ENCODE measurements around the gene HDAC4. TPM values are rescaled to one million over a fixed set of nuclear protein-coding genes. Genes with fewer than 3 reads are reported as not detected.

Gene HDAC4
- total RNA-seq, 2 donors from 2014 or later = 8.1 to 20.1 TPM

GRCh38 chr2:239035997-239036731 is 364.7 kb downstream of the HDAC4 start:
- Histone ChIP-seq H3K27me3 (no peaks in the 10 kb centered on the region), H3K4me1 (peaks cover 0 to 4% of the 10 kb centered on the region in 2 donors), H3K9me3 (no peaks in the 10 kb centered on the region), H3K4me3 (no peak overlapping the region), H3K27ac (no peak overlapping the region), H3K36me3 (no peaks in the 10 kb centered on the region)
- TF ChIP-seq CTCF (IDR thresholded peaks at IDR 0.05) = no peak
- no peak for DNase-seq (ENCODE audit: low spot score)

- H3K4me1 ChIP-seq = peaks cover 0 to 4% of the 10 kb centered on the region in 2 donors
- H3K36me3 ChIP-seq = no peaks in the 10 kb centered on the region
- no peak overlapping the region for H3K4me3 ChIP-seq
- H3K27ac ChIP-seq = no peak overlapping the region
- no peaks in the 10 kb centered on the region for H3K27me3 ChIP-seq
- DNase-seq (ENCODE audit: low spot score) = no peak
- peak; percentile 95 to 99 for TF ChIP-seq CTCF (IDR thresholded peaks at IDR 0.05)
- no peaks in the 10 kb centered on the region for H3K9me3 ChIP-seq
These were observed 365.4 kb downstream of the HDAC4 start for GRCh38 chr2:239035361-239035814.

- Histone ChIP-seq H3K27me3 (no peaks in the 10 kb centered on the region), H3K4me1 (peaks cover 0 to 4% of the 10 kb centered on the region in 2 donors), H3K4me3 (no peak overlapping the region), H3K9me3 (no peaks in the 10 kb centered on the region), H3K27ac (no peak overlapping the region), H3K36me3 (no peaks in the 10 kb centered on the region)
- no peak for TF ChIP-seq CTCF (IDR thresholded peaks at IDR 0.05)
- no peak for DNase-seq (ENCODE audit: low spot score)
These were observed 366.1 kb downstream of the HDAC4 start for GRCh38 chr2:239034561-239035341.

- no peak for TF ChIP-seq CTCF (IDR thresholded peaks at IDR 0.05)
- Histone ChIP-seq H3K36me3 (no peaks in the 10 kb centered on the region), H3K27me3 (no peaks in the 10 kb centered on the region), H3K4me1 (peaks cover 0 to 4% of the 10 kb centered on the region in 2 donors), H3K27ac (no peak overlapping the region), H3K9me3 (no peaks in the 10 kb centered on the region), H3K4me3 (no peak overlapping the region)
- no peak for DNase-seq (ENCODE audit: low spot score)
These were observed 366.8 kb downstream of the HDAC4 start for GRCh38 chr2:239033801-239034560.

GRCh38 chr2:239029958-239030357 is 370.9 kb downstream of the HDAC4 start:
- H3K4me3 ChIP-seq = no peak overlapping the region
- H3K9me3 ChIP-seq = no peaks in the 10 kb centered on the region
- no peak overlapping the region for H3K27ac ChIP-seq
- no peaks in the 10 kb centered on the region for H3K27me3 ChIP-seq
- H3K36me3 ChIP-seq = no peaks in the 10 kb centered on the region
- DNase-seq (ENCODE audit: low spot score) = no peak
- no peak for TF ChIP-seq CTCF (IDR thresholded peaks at IDR 0.05)
- H3K4me1 ChIP-seq = peaks cover 0 to 7% of the 10 kb centered on the region in 2 donors

Data from right atrium auricular region (tissue), 2 donors.